TTC549 (cell line): ENCODE results near the gene C4orf50.
"Not testable (repeated sequence)": the region's sequence is repeated elsewhere in the genome, so short reads cannot be mapped to it uniquely, and the experiment has no call there.

Experiments
- FAIRE-seq: peaks from 2 replicates; lab custom pipeline; 2012; peaks lifted over from hg19 to GRCh38; lab: Jason Lieb, UNC

The C4orf50 gene

DNA sequence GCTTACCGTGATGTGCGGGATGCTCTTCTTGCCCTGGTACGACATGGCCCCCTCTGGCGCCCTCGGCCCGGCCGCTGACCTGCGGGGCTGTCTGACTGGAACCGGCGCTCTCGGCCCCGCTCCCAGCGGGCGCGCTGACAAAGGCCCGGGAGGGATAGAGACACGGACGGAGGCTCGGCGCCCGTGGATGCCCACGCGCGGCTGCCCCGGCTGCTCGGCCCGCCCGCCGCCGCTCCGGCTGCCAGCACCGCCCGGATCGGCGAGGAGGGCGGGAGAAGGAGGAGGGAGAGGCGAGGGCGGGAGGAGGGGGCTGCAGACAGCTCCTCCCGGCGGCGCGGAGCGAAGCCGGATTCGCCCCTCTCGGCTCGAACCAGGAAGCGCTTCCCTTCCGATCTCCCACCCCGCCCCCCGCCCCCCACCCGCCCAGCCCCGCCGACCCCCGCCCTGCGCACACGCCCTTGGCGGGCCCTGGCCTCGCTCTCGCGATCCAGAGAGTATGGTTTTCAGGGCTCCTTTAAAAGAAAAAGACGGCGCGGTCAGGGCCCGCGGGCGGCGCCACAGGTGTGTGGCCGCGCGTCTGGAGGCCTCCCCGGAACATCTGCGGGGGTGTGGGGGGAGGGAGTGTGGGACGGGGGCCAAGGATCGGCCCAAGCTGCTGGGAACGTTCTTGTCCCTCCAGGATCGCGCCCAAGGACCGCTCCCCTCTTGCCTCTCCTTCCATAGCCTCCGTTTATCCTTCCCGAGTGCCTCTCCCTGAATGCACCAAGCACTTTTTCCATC lies 129.8 kb downstream of the C4orf50 start:
- FAIRE-seq: no peak

DNA sequence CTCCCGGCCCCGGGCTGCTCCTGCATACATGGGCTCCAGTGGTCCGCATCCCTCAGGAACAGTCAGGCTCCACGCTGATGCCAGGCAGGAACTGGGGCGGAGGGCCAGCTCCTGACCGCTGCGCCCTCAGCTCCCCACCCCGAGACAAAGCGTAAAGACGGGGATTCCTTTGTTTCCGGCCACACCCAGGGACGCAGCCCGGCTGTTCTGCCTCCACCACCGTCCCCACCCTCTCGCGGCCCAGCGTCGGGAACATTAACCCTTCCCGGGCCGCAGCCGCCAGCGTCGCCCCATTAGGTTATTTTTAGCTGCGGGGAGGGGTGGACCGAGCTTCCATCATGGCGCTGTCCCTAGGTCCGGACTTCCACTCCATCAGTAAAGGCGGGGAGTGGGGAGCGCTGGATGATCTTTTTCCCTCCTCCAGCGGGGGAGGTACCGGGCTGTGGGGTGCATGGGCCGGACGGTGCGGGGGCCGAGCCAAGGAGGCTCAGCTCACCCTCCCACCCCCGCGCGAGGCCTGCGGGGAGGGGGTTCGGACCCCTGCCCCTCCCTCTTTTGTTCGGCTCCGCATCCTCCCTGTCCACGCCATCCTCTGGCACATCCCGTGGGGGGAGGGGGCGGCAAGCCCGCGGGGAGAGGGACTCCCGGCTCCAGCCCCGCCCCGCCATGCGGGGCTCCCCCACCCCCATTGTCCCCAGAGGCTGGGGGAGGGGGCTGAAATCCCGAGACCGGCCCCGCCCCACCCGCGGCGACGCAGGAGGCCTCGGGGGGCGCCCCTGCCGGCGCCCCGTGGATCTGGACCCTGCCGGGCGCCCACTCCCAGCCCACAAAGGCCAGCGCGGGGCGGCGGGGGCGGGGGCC lies 130.6 kb downstream of the C4orf50 start:
- no peak for FAIRE-seq

DNA sequence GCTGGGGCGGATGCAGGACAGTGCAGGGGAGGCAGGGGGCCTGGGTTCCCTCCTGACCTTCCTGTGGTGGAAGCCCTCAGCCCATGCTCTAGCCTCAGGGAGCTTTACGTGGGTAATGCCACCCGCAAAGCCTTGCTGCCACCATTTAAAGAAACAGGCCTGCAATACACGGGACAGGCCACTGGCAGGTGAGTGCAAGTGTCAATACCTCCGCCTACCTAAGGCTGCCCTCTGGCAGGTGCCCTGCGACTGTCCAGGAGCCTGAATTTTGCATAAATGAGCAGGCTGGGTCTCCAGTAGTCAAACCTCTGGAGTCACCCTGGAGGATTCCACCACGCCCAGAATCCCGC lies 131.2 kb downstream of the C4orf50 start:
- FAIRE-seq: no peak

DNA sequence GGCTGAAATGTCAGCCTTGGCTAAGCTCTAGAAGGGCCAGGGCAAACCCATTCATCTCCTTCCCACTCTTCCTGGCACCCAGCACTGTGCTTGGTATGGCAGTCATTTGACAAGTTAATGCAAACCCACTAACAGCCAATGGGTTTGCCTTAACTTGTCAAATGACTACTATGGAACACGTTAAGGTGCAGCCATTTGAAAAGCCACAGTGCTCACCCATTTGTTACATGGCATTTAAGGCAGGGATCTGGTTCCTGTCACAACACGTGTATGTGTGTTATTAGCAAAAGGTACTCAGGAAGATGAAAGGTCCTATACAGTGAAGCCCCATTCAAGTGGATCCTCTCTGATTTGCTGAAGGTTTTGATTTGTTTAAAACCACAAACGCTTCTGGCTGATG lies 132.5 kb downstream of the C4orf50 start:
- no peak for FAIRE-seq

DNA sequence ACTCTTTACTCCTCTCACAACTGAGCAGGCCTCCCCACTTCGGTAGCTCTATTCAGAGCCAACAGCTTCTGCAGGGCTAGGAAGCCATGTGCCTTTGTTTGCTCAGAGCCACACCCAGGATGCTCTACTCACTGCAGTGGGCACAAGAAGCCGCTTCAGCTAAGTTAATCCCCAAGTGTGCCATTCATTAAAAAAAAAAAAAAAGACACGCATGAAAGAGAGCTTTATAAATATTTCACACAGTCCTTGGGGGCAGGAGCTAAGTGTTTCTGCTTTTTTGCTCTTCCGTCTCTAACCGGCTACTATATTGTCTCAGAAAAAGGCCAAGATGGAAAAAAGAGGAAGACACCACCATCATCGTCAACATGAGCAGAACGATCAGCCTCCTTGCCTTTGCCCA lies 133.4 kb downstream of the C4orf50 start:
- FAIRE-seq: no peak

DNA sequence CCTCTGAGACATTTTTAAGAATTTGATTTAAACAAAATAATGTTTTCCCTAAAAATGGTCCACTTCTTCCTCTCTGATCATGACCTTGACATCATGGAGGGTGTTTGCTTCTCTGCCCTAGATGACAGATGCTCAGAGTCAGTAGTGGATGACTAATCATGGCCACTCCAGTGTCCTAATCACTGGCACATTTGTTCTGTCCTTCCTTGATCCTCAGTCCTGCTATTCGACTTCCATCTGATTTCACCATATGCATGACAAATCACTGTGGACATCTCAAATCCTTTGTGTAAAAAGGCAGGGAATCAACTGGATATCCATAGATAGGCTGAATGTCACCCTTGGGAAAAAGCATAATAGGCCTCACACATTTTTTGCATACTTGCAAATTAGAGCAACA lies 134.3 kb downstream of the C4orf50 start:
- no peak for FAIRE-seq

DNA sequence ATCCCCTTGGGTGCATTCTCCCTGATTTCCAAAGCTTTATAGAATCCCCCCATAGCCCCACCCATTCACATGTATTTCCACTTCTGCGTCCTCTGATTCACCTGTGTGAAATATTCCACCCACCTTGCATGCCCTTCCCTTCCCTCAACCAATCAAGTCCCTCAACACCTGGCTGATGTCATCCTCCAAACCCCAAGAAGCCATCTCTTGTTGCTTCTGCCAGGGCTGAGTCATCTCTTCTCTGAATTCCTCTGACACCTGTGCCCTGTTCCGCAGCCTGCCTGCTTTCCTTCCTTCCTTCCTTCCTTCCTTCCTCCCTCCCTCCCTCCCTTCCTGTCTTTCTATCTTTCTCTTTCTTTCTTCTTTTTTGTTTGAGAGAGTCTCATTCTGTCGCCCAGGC lies 135.3 kb downstream of the C4orf50 start:
- FAIRE-seq: no peak

DNA sequence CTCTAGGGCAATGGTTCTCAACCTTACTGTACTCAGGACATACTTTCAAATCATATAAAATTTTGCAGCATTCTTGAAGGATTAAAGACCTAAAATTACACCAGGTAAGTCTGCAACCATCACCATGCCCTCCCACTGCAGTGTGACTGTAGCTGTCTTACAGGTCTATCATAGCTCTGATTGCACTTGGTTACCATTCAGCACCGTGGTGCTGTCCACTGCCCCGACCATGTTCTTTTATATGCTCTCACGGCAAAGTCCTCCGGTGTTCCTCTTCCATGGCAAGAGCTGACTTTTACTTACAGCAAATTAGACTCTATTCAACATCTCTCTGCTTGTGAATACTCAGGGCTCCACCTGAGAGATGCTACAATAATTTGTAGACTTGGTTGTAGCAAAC lies 136.9 kb downstream of the C4orf50 start:
- no peak for FAIRE-seq

DNA sequence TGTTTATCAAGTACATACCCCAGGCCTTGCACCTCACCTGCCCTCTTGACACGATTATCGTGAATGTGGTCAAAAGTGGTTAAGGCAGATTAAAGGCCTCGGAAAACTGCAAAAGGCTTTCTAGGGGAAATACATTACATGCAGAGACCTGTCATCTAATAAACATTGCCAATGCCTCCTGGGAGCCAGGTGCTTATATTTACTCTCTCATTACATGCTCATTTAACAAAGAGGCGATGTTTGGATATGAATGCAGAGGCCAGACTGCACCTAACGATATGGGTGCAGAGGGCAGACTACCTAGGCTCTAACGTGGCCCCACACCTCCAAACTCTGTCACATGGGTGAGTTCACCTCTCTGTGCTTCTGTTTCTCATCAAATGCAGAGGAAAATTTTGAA lies 139.9 kb downstream of the C4orf50 start:
- no peak for FAIRE-seq

DNA sequence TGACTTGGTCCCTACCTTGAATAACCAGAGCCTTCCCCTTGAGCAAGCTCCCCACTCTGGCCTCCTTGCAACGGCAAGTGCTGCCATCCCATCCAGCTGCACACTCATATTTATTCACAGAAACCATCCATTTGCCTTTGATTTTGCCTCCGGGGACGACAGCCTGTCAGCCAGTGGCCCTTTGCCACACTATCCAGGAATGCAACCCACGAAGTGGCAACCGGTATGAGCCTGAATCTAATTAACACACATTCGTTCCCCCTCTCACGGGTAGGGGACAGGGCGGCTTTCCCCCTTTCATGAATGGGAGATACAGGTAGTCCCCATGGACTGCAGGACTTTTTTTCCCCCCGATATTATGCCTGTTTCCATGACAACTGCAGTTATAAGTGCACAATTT lies 140.8 kb downstream of the C4orf50 start:
- FAIRE-seq: no peak

DNA sequence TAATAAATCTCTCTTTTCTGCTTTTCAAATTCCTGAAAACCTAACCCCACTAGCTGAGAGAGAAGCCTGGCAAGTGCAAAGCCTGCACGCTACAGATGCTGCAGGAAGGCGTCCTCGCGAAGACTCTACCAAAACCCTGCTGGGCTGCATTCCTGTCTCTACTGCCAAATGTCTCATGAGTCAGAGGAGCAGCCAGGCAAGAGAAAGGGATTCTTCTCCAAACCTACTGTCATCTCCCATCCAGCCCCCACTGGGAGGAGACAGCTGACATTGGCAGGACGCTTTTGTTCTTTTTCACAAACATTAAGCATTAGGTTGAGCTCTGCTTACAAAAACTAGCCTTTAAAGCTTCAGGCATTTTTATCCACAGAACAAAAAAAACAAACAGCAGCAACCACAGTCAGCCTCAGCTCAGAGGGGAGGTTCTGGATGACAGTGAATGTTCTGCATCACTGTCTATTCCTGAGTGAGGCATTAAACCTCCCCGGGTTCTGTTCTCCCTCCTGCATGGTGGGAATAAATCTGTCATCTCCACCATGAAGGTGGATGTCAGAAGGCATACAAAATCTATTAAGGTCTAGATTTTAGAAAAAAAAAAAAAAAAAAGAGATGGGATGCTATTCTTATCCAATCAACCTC lies 143.3 kb downstream of the C4orf50 start:
- FAIRE-seq: no peak

DNA sequence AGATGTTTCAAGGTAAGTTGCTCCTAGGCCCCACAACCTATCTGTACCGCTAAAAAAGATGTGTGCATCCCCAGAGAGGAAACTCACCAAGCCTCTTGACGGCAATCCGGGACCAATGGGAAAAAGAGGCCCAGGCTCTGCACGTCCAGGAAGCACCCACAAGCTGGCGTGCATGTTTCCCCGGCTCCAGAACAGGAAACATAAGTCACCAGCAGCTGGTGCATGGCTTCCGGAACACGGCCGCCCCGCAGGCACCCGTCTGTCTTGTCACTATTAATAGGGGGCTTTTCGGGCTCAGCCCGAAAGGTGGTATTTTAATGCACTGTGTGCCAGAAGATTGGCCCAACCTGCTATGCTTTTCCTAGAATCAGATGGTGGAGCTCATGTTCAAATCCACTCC lies 147.5 kb downstream of the C4orf50 start:
- FAIRE-seq: no peak

DNA sequence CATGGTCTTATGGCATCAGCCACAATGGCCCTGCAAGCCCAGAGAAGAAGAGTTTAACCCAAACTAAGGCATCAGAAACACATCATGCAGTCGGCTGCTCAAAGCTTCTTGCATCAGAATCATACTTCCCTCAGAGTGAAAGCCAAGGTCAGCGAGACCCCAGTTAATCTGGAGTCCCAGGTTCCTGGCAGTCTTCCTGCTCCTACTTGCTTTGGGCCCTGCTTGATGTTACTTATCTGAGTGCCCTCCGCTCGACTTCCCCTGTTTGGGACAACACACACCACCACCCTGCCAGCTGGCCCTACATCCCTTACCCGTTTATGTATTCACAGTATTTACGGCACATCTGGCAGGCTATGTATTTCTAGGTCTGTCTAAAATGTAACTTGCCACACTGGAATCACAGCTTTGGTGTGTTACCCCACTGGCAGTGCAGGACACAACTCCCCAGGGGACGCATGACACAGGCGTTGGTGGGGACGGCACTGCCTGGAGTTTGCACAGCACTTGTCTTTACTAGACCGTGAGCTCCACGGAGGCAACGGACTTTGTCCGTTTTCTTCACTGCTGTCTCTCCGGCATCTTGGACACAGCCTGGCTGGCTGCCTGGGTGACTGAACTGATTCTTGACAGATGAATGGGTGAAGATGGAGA lies 148.1 kb downstream of the C4orf50 start:
- no peak for FAIRE-seq

DNA sequence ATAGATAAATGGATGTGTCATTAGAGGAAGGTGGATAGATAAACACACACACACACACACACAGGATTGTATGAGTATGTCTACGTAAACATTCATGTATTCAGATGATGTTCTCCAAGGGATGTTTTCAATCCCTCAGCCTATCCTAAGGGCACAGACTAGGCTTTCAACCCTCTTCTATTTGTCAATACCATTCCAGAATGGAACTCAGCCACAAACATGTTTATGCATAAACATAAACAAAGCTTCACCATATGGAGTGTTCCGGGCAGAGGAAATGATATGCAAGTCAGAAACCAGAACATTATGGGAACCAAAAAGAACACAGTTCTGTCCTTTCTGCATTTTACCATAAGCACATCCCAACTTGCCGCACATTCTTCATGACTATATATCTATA lies 150.4 kb downstream of the C4orf50 start:
- FAIRE-seq: no peak

DNA sequence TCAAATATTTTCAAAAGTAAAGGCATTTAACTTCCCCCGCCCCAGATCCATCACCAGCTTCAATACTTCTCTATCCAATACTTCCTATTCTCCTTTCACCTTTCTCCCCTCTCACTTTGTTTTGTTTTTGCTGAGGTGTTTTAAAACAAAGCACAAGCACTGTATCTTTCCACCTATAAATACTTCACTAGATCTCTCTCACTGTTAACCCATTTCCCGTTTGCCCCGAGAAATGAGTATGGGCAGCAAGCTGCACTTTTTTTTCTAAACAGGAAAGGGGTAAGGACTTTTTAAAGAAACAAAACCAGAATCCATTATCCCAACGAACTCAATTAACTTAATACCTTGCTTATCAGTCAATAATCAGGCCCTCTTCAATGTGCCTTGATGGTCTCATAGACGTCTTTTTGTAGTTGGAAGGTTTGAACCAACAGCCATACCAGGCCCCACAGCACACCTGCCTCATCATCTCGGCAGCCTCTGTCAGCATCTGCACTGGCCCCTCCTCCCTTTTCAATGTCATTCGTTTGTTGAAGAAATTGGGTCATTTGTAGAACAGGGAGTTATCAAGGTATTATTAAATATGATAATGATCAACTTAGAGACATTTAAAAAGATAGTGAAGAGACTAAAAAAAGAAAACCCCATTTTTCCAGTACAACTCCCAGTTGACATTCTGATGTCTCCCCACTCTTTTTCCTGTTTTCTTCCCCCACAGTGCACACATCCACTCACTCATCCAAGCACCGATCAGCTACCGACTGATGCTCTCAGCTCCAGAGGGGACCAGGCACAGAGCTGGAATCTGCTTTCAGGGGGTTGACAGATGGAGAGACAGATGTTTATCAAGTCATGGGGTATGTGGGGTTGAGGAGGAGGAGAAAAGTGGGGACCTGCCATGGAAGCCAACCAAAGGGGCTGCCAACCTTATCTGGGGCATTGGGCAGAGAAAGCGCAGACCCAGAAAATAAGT lies 151.1 kb downstream of the C4orf50 start:
- FAIRE-seq: no peak

DNA sequence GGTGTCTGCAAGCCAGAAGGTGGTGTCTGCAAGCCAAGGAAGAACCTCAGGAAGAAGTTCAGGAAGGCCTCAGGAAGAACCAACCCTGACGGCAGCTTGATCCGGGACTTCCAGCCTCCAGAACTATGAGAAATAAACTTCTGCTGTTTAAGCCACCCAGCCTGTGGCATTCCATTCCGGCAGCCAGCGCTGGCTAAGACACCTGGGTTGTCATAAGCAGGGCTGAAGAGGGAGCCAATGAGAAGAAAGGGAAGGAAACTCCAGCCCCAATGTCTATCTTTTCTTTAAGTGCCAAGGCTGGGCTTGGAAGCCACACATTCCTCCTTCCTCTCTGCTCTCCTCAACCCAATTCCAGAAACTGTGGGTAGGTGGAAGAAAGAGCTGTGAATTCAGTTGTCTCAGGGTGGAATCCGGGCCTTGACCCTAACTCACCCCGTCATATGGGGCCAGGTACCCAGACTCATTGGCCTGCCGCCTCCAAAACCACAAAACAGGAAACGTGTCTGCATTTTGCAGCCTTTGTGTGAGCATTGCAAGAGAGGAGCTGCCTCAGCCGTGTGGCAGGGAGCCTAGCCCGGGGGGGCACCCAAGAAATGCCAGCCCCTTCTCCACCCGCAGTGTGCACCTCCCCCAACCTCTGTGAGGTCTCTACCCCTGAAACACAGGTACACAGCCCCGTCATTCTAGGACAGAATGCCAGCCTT lies 152.2 kb downstream of the C4orf50 start:
- no peak for FAIRE-seq

DNA sequence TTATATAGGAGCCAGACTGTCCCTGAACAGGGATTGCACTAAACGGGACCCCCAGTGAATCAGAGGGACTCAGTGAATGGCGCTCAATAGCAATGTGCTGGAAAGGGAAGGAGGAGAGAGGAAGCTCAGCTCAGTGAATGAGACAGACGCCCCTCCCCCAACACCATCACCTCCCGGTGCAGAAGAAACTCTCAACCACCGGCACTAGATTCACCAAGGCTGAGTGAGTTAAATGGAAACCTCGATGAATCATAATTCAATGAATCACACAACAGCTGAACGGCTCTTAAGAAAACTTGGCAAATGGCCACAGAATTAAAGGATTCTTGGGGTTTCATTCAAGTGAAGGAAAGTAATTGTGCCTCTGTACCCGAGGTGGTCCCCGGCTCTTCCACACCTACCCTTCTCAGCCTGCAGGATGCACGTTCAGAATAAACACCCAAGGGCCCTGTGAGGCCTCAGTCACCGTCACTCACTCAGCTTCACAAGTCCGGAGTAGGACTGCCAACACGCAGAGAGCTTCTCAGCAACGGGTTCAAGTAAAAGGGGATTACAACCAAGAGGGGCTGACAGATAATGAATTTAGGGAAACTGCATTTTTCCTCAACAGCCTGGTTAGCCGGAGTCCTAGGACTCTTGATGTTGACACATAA lies 154.6 kb downstream of the C4orf50 start:
- FAIRE-seq: no peak

DNA sequence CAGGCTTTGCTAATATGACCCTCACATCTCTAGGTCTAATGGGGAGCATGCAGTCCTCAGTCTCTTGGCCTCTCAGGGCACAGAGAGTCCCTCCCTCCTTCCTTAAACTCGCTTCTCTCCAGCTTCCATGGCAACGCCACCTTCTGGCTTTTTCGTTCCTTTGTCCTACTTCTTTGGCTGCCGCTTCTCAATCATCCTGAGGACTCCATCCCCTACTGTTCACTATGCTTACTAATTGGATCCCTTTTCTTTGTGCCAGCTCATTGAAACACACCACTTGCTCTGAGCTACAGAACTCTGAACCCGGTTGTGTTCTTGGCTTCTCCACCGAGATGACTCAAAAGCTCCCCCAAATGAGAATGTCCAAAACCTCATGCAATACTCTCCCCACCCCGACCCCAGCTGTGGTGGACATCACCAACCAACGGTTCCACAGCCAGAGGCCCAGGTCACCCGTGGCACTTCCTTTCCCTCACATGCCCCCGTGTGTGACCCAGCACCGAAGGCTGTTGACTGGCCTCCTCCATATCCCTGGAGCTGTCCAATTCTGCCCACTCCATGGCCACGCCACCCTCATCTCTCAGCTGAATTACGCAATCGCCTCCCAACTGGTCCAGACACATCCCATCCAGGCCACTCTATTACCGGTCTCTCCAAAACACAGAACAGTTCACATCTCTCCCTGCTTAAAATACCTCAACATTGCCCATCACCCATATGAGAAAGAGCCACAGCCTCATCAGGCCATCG lies 160.0 kb downstream of the C4orf50 start:
- no peak for FAIRE-seq

DNA sequence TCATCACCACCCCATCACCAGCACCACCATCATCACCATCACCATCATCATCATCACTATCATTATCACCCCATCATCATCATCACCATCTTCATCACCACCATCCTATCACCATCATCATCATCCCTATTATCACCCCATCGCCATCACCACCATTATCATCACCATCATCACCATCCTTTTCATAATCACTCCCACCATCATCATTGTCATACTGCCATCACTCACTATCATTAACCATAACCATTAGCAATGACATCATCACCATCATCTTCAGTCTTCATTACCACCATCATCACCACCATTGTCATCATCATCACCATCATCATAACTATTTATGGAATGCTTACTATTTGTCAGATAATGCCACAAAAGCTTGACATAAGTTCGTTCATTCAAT lies 161.0 kb downstream of the C4orf50 start:
- FAIRE-seq: no peak

DNA sequence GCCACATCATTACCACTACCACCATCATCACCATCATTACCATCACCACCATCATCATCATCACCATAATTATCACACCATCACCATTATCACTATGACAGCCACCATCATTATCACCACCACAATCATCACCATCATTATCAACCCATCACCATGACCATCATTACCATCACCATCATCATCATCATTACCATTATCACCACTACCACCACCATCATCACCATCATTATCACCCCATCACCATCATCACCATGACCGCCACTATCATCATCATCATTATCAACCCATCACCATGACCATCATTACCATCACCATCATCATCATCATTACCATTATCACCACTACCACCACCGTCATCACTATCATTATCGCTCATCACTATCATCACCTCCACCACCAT lies 161.9 kb downstream of the C4orf50 start:
- FAIRE-seq: not testable (repeated sequence)
